ENCODE measurements around the gene CDKAL1. TPM values are rescaled to one million over a fixed set of nuclear protein-coding genes. Genes with fewer than 3 reads are reported as not detected.

Gene CDKAL1
- total RNA-seq, 1 experiment from 2014 or later: 20.6 TPM

DNA sequence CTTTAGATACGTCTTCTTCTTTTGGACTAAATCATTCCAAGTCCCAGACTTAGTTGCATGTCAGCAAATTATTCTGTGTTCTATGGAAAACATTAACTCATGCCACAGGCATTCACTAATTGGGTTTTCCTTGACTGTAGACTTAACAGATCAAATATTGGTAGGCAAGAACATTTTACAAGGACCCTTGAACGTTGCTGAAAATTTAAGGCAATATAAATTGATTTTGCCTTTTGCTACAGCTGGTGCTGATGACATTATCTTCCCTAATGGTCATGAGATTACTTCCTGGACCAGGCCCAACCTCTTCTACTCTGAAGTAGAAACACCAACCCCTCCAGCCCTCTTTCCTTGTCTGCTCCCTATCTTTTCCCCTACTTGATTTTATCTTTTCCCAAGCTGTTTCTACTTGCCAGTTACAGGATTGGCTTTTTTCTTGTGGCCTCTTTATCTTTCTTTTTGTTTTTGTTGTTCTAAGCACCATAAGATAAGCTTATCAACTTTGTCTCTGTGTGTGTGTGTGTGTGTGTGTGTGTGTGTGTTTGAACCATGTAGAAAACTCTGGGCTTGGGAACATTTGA lies 545.3 kb downstream of the CDKAL1 start (continued):
- TF ChIP-seq, protein P1, sequence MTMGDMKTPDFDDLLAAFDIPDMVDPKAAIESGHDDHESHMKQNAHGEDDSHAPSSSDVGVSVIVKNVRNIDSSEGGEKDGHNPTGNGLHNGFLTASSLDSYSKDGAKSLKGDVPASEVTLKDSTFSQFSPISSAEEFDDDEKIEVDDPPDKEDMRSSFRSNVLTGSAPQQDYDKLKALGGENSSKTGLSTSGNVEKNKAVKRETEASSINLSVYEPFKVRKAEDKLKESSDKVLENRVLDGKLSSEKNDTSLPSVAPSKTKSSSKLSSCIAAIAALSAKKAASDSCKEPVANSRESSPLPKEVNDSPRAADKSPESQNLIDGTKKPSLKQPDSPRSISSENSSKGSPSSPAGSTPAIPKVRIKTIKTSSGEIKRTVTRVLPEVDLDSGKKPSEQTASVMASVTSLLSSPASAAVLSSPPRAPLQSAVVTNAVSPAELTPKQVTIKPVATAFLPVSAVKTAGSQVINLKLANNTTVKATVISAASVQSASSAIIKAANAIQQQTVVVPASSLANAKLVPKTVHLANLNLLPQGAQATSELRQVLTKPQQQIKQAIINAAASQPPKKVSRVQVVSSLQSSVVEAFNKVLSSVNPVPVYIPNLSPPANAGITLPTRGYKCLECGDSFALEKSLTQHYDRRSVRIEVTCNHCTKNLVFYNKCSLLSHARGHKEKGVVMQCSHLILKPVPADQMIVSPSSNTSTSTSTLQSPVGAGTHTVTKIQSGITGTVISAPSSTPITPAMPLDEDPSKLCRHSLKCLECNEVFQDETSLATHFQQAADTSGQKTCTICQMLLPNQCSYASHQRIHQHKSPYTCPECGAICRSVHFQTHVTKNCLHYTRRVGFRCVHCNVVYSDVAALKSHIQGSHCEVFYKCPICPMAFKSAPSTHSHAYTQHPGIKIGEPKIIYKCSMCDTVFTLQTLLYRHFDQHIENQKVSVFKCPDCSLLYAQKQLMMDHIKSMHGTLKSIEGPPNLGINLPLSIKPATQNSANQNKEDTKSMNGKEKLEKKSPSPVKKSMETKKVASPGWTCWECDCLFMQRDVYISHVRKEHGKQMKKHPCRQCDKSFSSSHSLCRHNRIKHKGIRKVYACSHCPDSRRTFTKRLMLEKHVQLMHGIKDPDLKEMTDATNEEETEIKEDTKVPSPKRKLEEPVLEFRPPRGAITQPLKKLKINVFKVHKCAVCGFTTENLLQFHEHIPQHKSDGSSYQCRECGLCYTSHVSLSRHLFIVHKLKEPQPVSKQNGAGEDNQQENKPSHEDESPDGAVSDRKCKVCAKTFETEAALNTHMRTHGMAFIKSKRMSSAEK (CRISPR knock-in tag; IDR thresholded peaks at IDR 0.05; ENCODE audit: borderline replicate concordance): no peak
- TF ChIP-seq IRF2 (CRISPR knock-in tag; IDR thresholded peaks at IDR 0.05; ENCODE audit: borderline replicate concordance, low read depth): no peak
- TF ChIP-seq, protein P2, sequence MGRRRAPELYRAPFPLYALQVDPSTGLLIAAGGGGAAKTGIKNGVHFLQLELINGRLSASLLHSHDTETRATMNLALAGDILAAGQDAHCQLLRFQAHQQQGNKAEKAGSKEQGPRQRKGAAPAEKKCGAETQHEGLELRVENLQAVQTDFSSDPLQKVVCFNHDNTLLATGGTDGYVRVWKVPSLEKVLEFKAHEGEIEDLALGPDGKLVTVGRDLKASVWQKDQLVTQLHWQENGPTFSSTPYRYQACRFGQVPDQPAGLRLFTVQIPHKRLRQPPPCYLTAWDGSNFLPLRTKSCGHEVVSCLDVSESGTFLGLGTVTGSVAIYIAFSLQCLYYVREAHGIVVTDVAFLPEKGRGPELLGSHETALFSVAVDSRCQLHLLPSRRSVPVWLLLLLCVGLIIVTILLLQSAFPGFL (CRISPR knock-in tag; IDR thresholded peaks at IDR 0.05; ENCODE audit: borderline replicate concordance): no peak
- no peak for TF ChIP-seq PRRX2 (CRISPR knock-in tag; IDR thresholded peaks at IDR 0.05)

DNA sequence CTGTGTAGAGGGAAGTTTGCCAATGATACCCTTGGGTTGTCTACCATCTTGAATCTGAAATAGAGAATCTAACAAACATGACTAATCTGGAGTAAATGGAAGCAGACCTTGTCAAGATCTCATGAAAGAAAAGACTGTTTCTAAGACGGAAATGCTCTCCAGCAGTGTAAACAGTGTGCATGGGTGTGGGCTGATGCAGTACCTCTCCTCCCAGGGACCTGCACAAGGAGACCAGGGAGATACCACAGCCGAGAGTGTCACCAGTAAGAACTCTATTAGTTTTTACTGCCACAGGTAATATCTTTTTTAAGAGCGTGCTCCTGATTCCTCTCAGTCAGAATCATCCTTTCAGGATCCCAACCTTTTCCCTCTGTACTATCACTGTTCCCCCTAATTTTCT lies 546.0 kb downstream of the CDKAL1 start:
- TF ChIP-seq RELA (CRISPR knock-in tag; IDR thresholded peaks at IDR 0.05; ENCODE audit: borderline replicate concordance): no peak
- no peak for TF ChIP-seq ZNF138 (CRISPR knock-in tag; conservative IDR thresholded peaks at IDR 0.05)
- TF ChIP-seq NFE2L1 (CRISPR knock-in tag; IDR thresholded peaks at IDR 0.05): no peak
- TF ChIP-seq, protein P3, sequence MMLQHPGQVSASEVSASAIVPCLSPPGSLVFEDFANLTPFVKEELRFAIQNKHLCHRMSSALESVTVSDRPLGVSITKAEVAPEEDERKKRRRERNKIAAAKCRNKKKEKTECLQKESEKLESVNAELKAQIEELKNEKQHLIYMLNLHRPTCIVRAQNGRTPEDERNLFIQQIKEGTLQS (CRISPR knock-in tag; conservative IDR thresholded peaks at IDR 0.05): no peak
- TF ChIP-seq, protein P4, sequence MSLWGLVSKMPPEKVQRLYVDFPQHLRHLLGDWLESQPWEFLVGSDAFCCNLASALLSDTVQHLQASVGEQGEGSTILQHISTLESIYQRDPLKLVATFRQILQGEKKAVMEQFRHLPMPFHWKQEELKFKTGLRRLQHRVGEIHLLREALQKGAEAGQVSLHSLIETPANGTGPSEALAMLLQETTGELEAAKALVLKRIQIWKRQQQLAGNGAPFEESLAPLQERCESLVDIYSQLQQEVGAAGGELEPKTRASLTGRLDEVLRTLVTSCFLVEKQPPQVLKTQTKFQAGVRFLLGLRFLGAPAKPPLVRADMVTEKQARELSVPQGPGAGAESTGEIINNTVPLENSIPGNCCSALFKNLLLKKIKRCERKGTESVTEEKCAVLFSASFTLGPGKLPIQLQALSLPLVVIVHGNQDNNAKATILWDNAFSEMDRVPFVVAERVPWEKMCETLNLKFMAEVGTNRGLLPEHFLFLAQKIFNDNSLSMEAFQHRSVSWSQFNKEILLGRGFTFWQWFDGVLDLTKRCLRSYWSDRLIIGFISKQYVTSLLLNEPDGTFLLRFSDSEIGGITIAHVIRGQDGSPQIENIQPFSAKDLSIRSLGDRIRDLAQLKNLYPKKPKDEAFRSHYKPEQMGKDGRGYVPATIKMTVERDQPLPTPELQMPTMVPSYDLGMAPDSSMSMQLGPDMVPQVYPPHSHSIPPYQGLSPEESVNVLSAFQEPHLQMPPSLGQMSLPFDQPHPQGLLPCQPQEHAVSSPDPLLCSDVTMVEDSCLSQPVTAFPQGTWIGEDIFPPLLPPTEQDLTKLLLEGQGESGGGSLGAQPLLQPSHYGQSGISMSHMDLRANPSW (CRISPR knock-in tag; conservative IDR thresholded peaks at IDR 0.05; ENCODE audit: low read depth): no peak
- no peak for TF ChIP-seq ZNF317 (CRISPR knock-in tag; IDR thresholded peaks at IDR 0.05; ENCODE audit: borderline replicate concordance, low read depth)
- no peak for TF ChIP-seq ATF1 (CRISPR knock-in tag; IDR thresholded peaks at IDR 0.05)
- no peak for TF ChIP-seq CREB1 (CRISPR knock-in tag; IDR thresholded peaks at IDR 0.05)
- TF ChIP-seq CREM (CRISPR knock-in tag; IDR thresholded peaks at IDR 0.05): no peak
- no peak for TF ChIP-seq FOXJ3 (CRISPR knock-in tag; IDR thresholded peaks at IDR 0.05; ENCODE audit: borderline replicate concordance)
- TF ChIP-seq SMAD4 (CRISPR knock-in tag; IDR thresholded peaks at IDR 0.05): no peak
- no peak overlapping the region for H3K4me3 Mint-ChIP-seq
- DNase-seq (ENCODE audit: low spot score) (no peak), ATAC-seq (no peak)
- no peaks in the 10 kb centered on the region for H3K27me3 Mint-ChIP-seq (ENCODE audit: low read depth)
- H3K9me3 Mint-ChIP-seq: peaks cover 6% of the 10 kb centered on the region
- H3K4me1 Mint-ChIP-seq: peaks cover 12% of the 10 kb centered on the region
- ChIA-PET POLR2A (interaction anchor here (0.6 kb wide), 1 partner anchor 42 kb away, joined by 3 read pairs; no protein-coding TSS in a partner anchor), CTCF (no interaction called here)
- H3K36me3 Mint-ChIP-seq: 0 out of 2 replicates have a peak, but pooled peaks cover 7% of the 10 kb centered on the region
- 0 out of 2 replicates have a peak overlapping the region, but pooled peaks have one; percentile 9 for H3K27ac Mint-ChIP-seq

DNA sequence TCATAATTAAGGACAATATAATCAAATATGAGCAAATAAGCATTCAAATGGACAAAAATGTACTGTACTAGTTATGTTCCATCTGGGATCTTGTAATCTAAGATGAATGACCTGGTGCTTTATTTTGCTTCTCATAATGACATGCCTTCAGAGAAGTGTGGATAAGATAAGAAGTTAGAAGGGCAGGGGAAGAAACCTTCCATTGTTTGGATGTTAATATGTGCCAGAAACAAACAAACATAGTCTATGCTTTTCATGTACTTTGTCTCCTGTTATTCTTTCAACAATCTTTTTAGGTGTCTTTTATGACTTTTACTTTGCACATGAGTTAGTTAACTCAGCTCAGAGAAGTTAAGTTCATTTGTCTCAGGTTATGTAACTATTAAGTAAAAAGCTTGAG lies 547.8 kb downstream of the CDKAL1 start:
- H3K27ac Mint-ChIP-seq: no peak overlapping the region
- ATAC-seq (no peak), DNase-seq (ENCODE audit: low spot score) (no peak)
- ChIA-PET CTCF (no interaction called here), POLR2A (no interaction called here)
- no peaks in the 10 kb centered on the region for H3K27me3 Mint-ChIP-seq (ENCODE audit: low read depth)
- H3K9me3 Mint-ChIP-seq: peaks cover 6% of the 10 kb centered on the region
- no peak overlapping the region for H3K4me3 Mint-ChIP-seq
- peaks cover 12% of the 10 kb centered on the region for H3K4me1 Mint-ChIP-seq
- 0 out of 2 replicates have a peak, but pooled peaks cover 6% of the 10 kb centered on the region for H3K36me3 Mint-ChIP-seq
- TF ChIP-seq, protein P5, sequence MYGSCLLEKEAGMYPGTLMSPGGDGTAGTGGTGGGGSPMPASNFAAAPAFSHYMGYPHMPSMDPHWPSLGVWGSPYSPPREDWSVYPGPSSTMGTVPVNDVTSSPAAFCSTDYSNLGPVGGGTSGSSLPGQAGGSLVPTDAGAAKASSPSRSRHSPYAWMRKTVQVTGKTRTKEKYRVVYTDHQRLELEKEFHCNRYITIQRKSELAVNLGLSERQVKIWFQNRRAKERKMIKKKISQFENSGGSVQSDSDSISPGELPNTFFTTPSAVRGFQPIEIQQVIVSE (CRISPR knock-in tag; IDR thresholded peaks at IDR 0.05; ENCODE audit: borderline replicate concordance): no peak
- TF ChIP-seq NR1H2 (CRISPR knock-in tag; IDR thresholded peaks at IDR 0.05): no peak
- no peak for TF ChIP-seq JAZF1 (CRISPR knock-in tag; IDR thresholded peaks at IDR 0.05)
- TF ChIP-seq SOX15 (CRISPR knock-in tag; IDR thresholded peaks at IDR 0.05): no peak
- TF ChIP-seq, protein P6, sequence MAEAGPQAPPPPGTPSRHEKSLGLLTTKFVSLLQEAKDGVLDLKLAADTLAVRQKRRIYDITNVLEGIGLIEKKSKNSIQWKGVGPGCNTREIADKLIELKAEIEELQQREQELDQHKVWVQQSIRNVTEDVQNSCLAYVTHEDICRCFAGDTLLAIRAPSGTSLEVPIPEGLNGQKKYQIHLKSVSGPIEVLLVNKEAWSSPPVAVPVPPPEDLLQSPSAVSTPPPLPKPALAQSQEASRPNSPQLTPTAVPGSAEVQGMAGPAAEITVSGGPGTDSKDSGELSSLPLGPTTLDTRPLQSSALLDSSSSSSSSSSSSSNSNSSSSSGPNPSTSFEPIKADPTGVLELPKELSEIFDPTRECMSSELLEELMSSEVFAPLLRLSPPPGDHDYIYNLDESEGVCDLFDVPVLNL (CRISPR knock-in tag; IDR thresholded peaks at IDR 0.05; ENCODE audit: borderline replicate concordance, low read depth): no peak
